ENCODE data around the gene SCAF4.

SCAF4 gene

DNA sequence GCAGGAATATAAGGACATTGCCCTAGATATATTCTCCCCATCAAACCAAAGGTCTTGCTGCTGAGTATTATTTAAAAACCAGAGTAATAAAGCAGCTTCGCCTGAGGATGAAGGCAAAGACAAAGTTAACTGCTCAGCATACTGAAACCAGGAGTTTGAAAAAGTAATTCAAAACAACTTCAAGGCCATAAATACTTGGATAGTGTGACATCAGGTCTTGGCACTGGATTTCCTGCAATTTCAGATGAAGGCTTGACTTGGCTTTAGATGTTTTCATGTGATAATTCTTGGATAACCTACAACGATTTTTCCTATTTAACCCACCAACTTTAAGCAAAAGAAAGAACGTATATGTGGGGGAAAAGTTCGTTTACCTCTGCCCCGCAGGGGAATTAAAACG is 61.8 kb downstream of the SCAF4 start:
- Histone ChIP-seq H3K27ac (ENCODE audit: low read length) (no peak overlapping the region), H2AFZ (ENCODE audit: low read depth, low read length) (no peak overlapping the region), H3K4me2 (ENCODE audit: low read length) (no peak overlapping the region), H3K4me1 (ENCODE audit: low read length) (peaks cover 50% of the 10 kb centered on the region), H3K79me2 (ENCODE audit: low read length) (peaks cover 29% of the 10 kb centered on the region), H3K9ac (ENCODE audit: low read length) (no peak overlapping the region), H3K27me3 (ENCODE audit: low read depth, low read length) (no peaks in the 10 kb centered on the region), H4K20me1 (ENCODE audit: insufficient read depth, low read length) (peaks cover 37% of the 10 kb centered on the region), H3K4me3 (ENCODE audit: low read length) (no peak overlapping the region), H3K9me3 (ENCODE audit: insufficient read depth, low read length) (no peaks in the 10 kb centered on the region), H3K36me3 (replicated peaks; ENCODE audit: low read depth, low read length) (peaks cover 41% of the 10 kb centered on the region)
- no peak for TF ChIP-seq EZH2phosphoT487 (IDR thresholded peaks at IDR 0.05; ENCODE audit: low read depth)
- TF ChIP-seq, protein P1, sequence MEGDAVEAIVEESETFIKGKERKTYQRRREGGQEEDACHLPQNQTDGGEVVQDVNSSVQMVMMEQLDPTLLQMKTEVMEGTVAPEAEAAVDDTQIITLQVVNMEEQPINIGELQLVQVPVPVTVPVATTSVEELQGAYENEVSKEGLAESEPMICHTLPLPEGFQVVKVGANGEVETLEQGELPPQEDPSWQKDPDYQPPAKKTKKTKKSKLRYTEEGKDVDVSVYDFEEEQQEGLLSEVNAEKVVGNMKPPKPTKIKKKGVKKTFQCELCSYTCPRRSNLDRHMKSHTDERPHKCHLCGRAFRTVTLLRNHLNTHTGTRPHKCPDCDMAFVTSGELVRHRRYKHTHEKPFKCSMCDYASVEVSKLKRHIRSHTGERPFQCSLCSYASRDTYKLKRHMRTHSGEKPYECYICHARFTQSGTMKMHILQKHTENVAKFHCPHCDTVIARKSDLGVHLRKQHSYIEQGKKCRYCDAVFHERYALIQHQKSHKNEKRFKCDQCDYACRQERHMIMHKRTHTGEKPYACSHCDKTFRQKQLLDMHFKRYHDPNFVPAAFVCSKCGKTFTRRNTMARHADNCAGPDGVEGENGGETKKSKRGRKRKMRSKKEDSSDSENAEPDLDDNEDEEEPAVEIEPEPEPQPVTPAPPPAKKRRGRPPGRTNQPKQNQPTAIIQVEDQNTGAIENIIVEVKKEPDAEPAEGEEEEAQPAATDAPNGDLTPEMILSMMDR (IDR thresholded peaks at IDR 0.05; ENCODE audit: low read depth, low read length): no peak

DNA sequence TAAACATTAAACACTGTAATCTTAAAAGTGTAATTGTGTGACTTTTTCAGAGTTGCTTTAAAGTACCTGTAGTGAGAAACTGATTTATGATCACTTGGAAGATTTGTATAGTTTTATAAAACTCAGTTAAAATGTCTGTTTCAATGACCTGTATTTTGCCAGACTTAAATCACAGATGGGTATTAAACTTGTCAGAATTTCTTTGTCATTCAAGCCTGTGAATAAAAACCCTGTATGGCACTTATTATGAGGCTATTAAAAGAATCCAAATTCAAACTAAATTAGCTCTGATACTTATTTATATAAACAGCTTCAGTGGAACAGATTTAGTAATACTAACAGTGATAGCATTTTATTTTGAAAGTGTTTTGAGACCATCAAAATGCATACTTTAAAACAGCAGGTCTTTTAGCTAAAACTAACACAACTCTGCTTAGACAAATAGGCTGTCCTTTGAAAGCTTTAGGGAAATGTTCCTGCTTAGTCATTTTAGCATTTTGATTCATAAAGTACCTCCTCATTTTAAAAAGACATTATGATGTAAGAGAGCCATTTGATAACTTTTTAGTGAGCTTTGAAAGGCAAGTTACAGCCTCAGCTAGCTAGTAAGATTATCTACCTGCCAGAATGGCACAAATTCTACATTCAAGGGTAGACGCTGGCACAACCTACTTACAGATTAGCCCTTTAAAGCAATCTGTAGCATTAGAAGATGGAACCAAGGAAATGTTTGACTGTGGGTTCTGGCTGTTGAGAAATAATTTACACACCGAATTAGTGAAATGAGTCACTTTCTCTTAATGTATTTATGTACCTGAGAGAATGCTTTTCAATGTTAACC is 63.0 kb downstream of the SCAF4 start:
- H3K36me3 ChIP-seq (replicated peaks; ENCODE audit: low read depth, low read length): peaks cover 45% of the 10 kb centered on the region

DNA sequence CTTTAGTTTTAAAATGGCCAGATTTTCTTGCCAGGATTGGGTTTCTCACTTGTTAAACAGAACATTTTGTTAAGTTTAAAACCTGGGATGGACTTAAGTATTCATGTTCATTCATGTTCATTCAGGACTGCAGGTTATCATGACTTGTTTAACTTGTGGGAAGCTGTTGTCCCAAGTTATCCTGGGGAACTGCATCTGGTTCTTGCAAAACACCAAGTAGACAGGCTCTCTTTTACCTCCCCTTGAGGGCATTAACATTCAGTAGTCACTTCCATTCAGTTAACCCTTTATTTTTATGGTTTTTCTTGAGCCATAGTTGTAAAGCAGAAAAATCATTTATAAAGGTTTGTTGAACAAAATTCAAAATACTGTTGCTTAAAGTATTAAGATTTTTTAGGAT is 64.3 kb downstream of the SCAF4 start:
- no peaks in the 10 kb centered on the region for H3K9me3 ChIP-seq (ENCODE audit: insufficient read depth, low read length)
- H3K27ac ChIP-seq (ENCODE audit: low read length): peak overlapping the region; percentile 56; the same call in 1 of the 2 replicates
- peaks cover 50% of the 10 kb centered on the region for H3K4me1 ChIP-seq (ENCODE audit: low read length)
- H2AFZ ChIP-seq (ENCODE audit: low read depth, low read length): no peak overlapping the region
- no peaks in the 10 kb centered on the region for H3K27me3 ChIP-seq (ENCODE audit: low read depth, low read length)
- peak overlapping the region; percentile 61; the same call in 1 of the 2 replicates for H3K4me2 ChIP-seq (ENCODE audit: low read length)
- H4K20me1 ChIP-seq (ENCODE audit: insufficient read depth, low read length): peaks cover 48% of the 10 kb centered on the region
- H3K4me3 ChIP-seq (ENCODE audit: low read length): no peak overlapping the region
- no peak overlapping the region for H3K9ac ChIP-seq (ENCODE audit: low read length)
- peaks cover 53% of the 10 kb centered on the region for H3K79me2 ChIP-seq (ENCODE audit: low read length)
- TF ChIP-seq EZH2phosphoT487 (IDR thresholded peaks at IDR 0.05; ENCODE audit: low read depth): no peak
- TF ChIP-seq, protein P1 (IDR thresholded peaks at IDR 0.05; ENCODE audit: low read depth, low read length): no peak
- H3K36me3 ChIP-seq (replicated peaks; ENCODE audit: low read depth, low read length): peaks cover 46% of the 10 kb centered on the region

More for the DNA sequence above, 63.0 kb downstream of the SCAF4 start:
- Histone ChIP-seq H3K9ac (ENCODE audit: low read length) (no peak overlapping the region), H3K79me2 (ENCODE audit: low read length) (peaks cover 41% of the 10 kb centered on the region), H3K4me3 (ENCODE audit: low read length) (peak overlapping the region; percentile 41), H3K9me3 (ENCODE audit: insufficient read depth, low read length) (no peaks in the 10 kb centered on the region), H3K4me2 (ENCODE audit: low read length) (peak overlapping the region; percentile 71), H3K27me3 (ENCODE audit: low read depth, low read length) (no peaks in the 10 kb centered on the region), H3K27ac (ENCODE audit: low read length) (peak overlapping the region; percentile 92), H4K20me1 (ENCODE audit: insufficient read depth, low read length) (peaks cover 40% of the 10 kb centered on the region), H2AFZ (ENCODE audit: low read depth, low read length) (no peak overlapping the region), H3K4me1 (ENCODE audit: low read length) (peaks cover 50% of the 10 kb centered on the region)
- TF ChIP-seq EZH2phosphoT487 (IDR thresholded peaks at IDR 0.05; ENCODE audit: low read depth): no peak
- TF ChIP-seq, protein P1 (IDR thresholded peaks at IDR 0.05; ENCODE audit: low read depth, low read length): no peak

DNA sequence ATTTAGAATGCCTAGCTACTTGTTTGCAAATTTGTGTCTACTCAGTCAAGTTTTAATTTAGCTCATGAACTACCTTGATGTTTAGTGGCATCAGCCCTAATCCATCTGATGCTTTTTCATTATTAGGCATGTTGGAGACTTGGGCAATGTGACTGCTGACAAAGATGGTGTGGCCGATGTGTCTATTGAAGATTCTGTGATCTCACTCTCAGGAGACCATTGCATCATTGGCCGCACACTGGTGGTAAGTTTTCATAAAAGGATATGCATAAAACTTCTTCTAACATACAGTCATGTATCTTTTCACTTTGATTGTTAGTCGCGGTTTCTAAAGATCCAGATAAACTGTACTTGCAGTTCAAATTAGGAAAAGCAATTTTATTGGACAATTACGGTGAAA is 64.8 kb downstream of the SCAF4 start:
- Histone ChIP-seq H3K36me3 (replicated peaks; ENCODE audit: low read depth, low read length) (peaks cover 46% of the 10 kb centered on the region), H3K27ac (ENCODE audit: low read length) (peak overlapping the region; percentile 56), H3K4me3 (ENCODE audit: low read length) (0 out of 2 replicates have a peak overlapping the region, but pooled peaks have one; percentile 15), H3K27me3 (ENCODE audit: low read depth, low read length) (no peaks in the 10 kb centered on the region), H4K20me1 (ENCODE audit: insufficient read depth, low read length) (peaks cover 50% of the 10 kb centered on the region), H3K79me2 (ENCODE audit: low read length) (peaks cover 58% of the 10 kb centered on the region), H2AFZ (ENCODE audit: low read depth, low read length) (no peak overlapping the region), H3K4me2 (ENCODE audit: low read length) (peak overlapping the region; percentile 61), H3K9me3 (ENCODE audit: insufficient read depth, low read length) (no peaks in the 10 kb centered on the region), H3K9ac (ENCODE audit: low read length) (no peak overlapping the region), H3K4me1 (ENCODE audit: low read length) (peaks cover 50% of the 10 kb centered on the region)
- TF ChIP-seq, protein P1 (IDR thresholded peaks at IDR 0.05; ENCODE audit: low read depth, low read length): no peak
- no peak for TF ChIP-seq EZH2phosphoT487 (IDR thresholded peaks at IDR 0.05; ENCODE audit: low read depth)

Data from OCI-LY3 (cell line).